Endothelial cell of umbilical vein (primary cell): ENCODE data around the gene ACAP1. TPM values are rescaled to one million over a fixed set of nuclear protein-coding genes. Genes with fewer than 3 reads are reported as not detected.

Experiments
- BruUV-seq: library from RNA; stranded (reverse); fragments of 400-500 nt; replicated peaks from 2 replicates; lab custom pipeline; 2021; lab: Mats Ljungman, UMichigan
- CTCF ChIA-PET: fragments of 300-600, 350-600 bp; sonication (Branson Sonifier 250); formaldehyde crosslinking; loops from one replicate; lab custom pipeline; 2021; ENCODE audit warnings: antibody characterized with exemption, inconsistent platforms; lab: Charles Lee
- POLR2A ChIA-PET: fragments of 300-600, 350-600 bp; sonication (Branson Sonifier 250); formaldehyde crosslinking; loops from one replicate; lab custom pipeline; 2021; ENCODE audit warnings: antibody characterized with exemption, inconsistent platforms; lab: Charles Lee
- DNase-seq: peaks from one replicate; pipeline ENCODE4 v3.0.0-alpha.2; 2011; ENCODE audit warnings: low read depth, low spot score
- FAIRE-seq: peaks from 2 replicates; lab custom pipeline; 2011; peaks lifted over from hg19 to GRCh38; lab: Jason Lieb, UNC
- H2AFZ ChIP-seq: 2 replicates; pipeline ENCODE4 v1.6.0; 2012; ENCODE audit warnings: low read depth, low read length, control low read depth, inconsistent platforms
- H3K27ac ChIP-seq: 2 replicates; pipeline ENCODE4 v1.5.1; 2011; ENCODE audit warnings: low read depth, mild to moderate bottlenecking, control low read depth, low read length, moderate library complexity; ENCODE audit not compliant: insufficient read depth
- H3K27me3 ChIP-seq, 2 experiments: 2 replicates each; pipeline versions ENCODE4 v1.6.0 to v1.6.1; 2011; ENCODE audit warnings: low read length in 2 of 2, mixed read lengths in 1 of 2; ENCODE audit not compliant: control insufficient read depth in 2 of 2, insufficient read depth in 2 of 2
- H3K36me3 ChIP-seq, 2 experiments: 2 replicates in 1 of 2; 3 replicates in 1 of 2; pipeline ENCODE4 v1.5.1; 2011; ENCODE audit warnings: low read length in 2 of 2, mild to moderate bottlenecking in 1 of 2, moderate library complexity in 1 of 2; ENCODE audit not compliant: control insufficient read depth in 2 of 2, insufficient read depth in 2 of 2; ENCODE audit errors: extremely low read depth in 1 of 2
- H3K4me1 ChIP-seq: 3 replicates; pipeline ENCODE4 v1.5.1; 2011; ENCODE audit warnings: mild to moderate bottlenecking, low read length; ENCODE audit not compliant: control insufficient read depth, insufficient read depth; ENCODE audit errors: extremely low read depth
- H3K4me2 ChIP-seq: 2 replicates; pipeline ENCODE4 v1.6.1; 2011; ENCODE audit warnings: low read length, control low read depth, mixed read lengths; ENCODE audit not compliant: insufficient read depth
- H3K4me3 ChIP-seq, 3 experiments: fragments of 200-600 bp in 1 of 3; sonication (generic), shearing (Covaris generic) in 1 of 3; replicated peaks in 1 of 3; 2 replicates each; pipeline ENCODE4 v1.5.1; 2011 to 2016; ENCODE audit warnings: control low read depth in 3 of 3, low read length in 3 of 3, mild to moderate bottlenecking in 2 of 3, inconsistent platforms in 1 of 3, low read depth in 1 of 3, moderate library complexity in 1 of 3; ENCODE audit not compliant: insufficient read depth in 1 of 3
- H3K79me2 ChIP-seq: 2 replicates; pipeline ENCODE4 v1.6.0; 2012; ENCODE audit warnings: low read length, inconsistent platforms; ENCODE audit not compliant: control insufficient read depth, insufficient read depth
- H3K9ac ChIP-seq: replicated peaks from 2 replicates; pipeline ENCODE3; 2011; ENCODE audit warnings: low read length, control low read depth; ENCODE audit not compliant: insufficient read depth; ENCODE audit errors: extremely low read depth
- H3K9me1 ChIP-seq: replicated peaks from 3 replicates; pipeline ENCODE4 v1.6.0; 2011; ENCODE audit warnings: mild to moderate bottlenecking, low read length; ENCODE audit not compliant: control insufficient read depth, insufficient read depth; ENCODE audit errors: extremely low read depth
- H3K9me3 ChIP-seq: replicated peaks from 2 replicates; pipeline ENCODE4 v1.5.1; 2012; ENCODE audit warnings: low read length, inconsistent platforms; ENCODE audit not compliant: control insufficient read depth, insufficient read depth
- H4K20me1 ChIP-seq: replicated peaks from 2 replicates; pipeline ENCODE3; 2011; ENCODE audit warnings: mild to moderate bottlenecking, low read length; ENCODE audit not compliant: control insufficient read depth, insufficient read depth; ENCODE audit errors: extremely low read depth
- EZH2 ChIP-seq: IDR thresholded peaks from 2 replicates; pipeline ENCODE4 v1.6.1; 2012; ENCODE audit warnings: borderline replicate concordance, low read depth, mild to moderate bottlenecking, moderate library complexity, low read length, inconsistent platforms; ENCODE audit not compliant: severe bottlenecking
- FOS ChIP-seq: IDR thresholded peaks from 2 replicates; pipeline ENCODE4 v1.6.1; 2011; ENCODE audit warnings: mild to moderate bottlenecking, low read length, moderate library complexity, borderline replicate concordance; ENCODE audit not compliant: insufficient read depth
- GATA2 ChIP-seq: IDR thresholded peaks from 2 replicates; pipeline ENCODE4 v1.7.0; 2011; ENCODE audit warnings: low read depth, mild to moderate bottlenecking, moderate library complexity, mixed read lengths, low read length; ENCODE audit not compliant: insufficient read length, insufficient read depth
- JUN ChIP-seq: IDR thresholded peaks from 2 replicates; pipeline ENCODE4 v1.6.1; 2011; ENCODE audit warnings: borderline replicate concordance, low read depth; ENCODE audit not compliant: insufficient read length, insufficient read depth
- MYC ChIP-seq: IDR thresholded peaks from one replicate; pipeline ENCODE4 v1.6.1; 2011; ENCODE audit warnings: mild to moderate bottlenecking, low read depth, low read length
- POLR2A ChIP-seq: IDR thresholded peaks from 2 replicates; pipeline ENCODE4 v1.6.1; 2012; ENCODE audit warnings: low read depth, mild to moderate bottlenecking, control low read depth, low read length
- POLR2AphosphoS5 ChIP-seq: IDR thresholded peaks from 2 replicates; pipeline ENCODE4 v1.6.1; 2012; ENCODE audit warnings: low read depth, mild to moderate bottlenecking, control low read depth, low read length, moderate library complexity; ENCODE audit not compliant: insufficient read depth
- dilution Hi-C: fragments of 300-500 bp; cut with MboI; formaldehyde crosslinking; loops from one replicate; pipeline ENCODE4 v1.15.0; 2019; ENCODE audit warnings: low sequenced_read_pairs; ENCODE audit not compliant: extremely low pct_ligation_motif_present
- intact Hi-C: fragments of 100-400 bp; cut with micrococcal nuclease; formaldehyde crosslinking; loops from one replicate; pipeline ENCODE4 v1.10.0; 2022
- polyA plus RNA-seq, 4 experiments: library from polyadenylated mRNA; depleted of rRNA in 3 of 4; stranded (reverse) in 3 of 4; unstranded in 1 of 4; fragments of >200 nt; gene quantifications; 2 replicates each; pipeline versions ENCODE4 v1.2.1 to v1.2.3, GENCODE V29; 2011 to 2012; ENCODE audit warnings: missing spikeins in 1 of 4
- total RNA-seq: library from RNA; stranded (reverse); gene quantifications from 2 replicates; pipeline ENCODE4 v1.2.3, GENCODE V29; 2021
- TF ChIP-seq, protein P1 (sequence below), 2 donors: IDR thresholded peaks; 1 replicate in 1 of 2; 2 replicates in 1 of 2; pipeline ENCODE4 v1.5.1; 2011; ENCODE audit warnings: low read length in 2 of 2, mild to moderate bottlenecking in 2 of 2, moderate library complexity in 2 of 2, control low read depth in 1 of 2, inconsistent platforms in 1 of 2, low read depth in 1 of 2; ENCODE audit not compliant: insufficient read depth in 1 of 2; ENCODE audit errors: extremely low read depth in 1 of 2
- TF ChIP-seq, protein P2 (sequence below): IDR thresholded peaks from 2 replicates; pipeline ENCODE4 v1.6.1; 2011; ENCODE audit not compliant: insufficient read depth, insufficient read length

Gene ACAP1
- total and polyA plus RNA-seq, 2 donors (not counting 3 experiments of a cell fraction or from before 2014, with no cell fraction given): 0.46 TPM; not detected in 1

DNA sequence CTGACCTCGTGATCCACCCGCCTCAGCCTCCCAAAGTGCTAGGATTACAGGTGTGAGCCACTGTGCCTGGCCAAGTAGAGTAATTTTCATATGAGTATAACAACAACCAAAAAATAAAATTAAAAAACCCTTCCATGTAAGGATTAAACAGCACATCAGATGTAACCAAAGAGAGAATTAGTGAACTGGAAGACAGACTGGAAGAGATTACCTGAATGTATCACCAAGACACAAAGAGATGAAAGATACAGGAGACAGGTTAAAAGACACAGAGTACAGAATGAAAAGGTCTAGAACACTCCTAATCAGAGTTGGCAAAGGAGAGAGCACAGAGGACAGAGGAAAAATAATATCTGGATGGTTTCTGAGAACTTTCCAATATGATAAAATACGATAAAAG is 42.8 kb downstream of the ACAP1 start:
- Histone ChIP-seq H3K4me2 (no peak overlapping the region), H3K27ac (no peak overlapping the region), H4K20me1 (no peaks in the 10 kb centered on the region), H3K9me1 (no peaks in the 10 kb centered on the region), H3K27me3 (peaks cover 25 to 33% of the 10 kb centered on the region in 2 experiments), H3K4me3 (no peak overlapping the region), H3K9ac (no peak overlapping the region), H3K9me3 (no peaks in the 10 kb centered on the region), H3K4me1 (no peaks in the 10 kb centered on the region), H3K36me3 (no peaks in the 10 kb centered on the region), H3K79me2 (no peaks in the 10 kb centered on the region), H2AFZ (no peak overlapping the region)
- BruUV-seq: no TSS peak
- ChIA-PET POLR2A (no interaction called here), CTCF (no interaction called here)
- dilution Hi-C loops (no loop called here), intact Hi-C loops (no loop called here)
- TF ChIP-seq, protein P1, sequence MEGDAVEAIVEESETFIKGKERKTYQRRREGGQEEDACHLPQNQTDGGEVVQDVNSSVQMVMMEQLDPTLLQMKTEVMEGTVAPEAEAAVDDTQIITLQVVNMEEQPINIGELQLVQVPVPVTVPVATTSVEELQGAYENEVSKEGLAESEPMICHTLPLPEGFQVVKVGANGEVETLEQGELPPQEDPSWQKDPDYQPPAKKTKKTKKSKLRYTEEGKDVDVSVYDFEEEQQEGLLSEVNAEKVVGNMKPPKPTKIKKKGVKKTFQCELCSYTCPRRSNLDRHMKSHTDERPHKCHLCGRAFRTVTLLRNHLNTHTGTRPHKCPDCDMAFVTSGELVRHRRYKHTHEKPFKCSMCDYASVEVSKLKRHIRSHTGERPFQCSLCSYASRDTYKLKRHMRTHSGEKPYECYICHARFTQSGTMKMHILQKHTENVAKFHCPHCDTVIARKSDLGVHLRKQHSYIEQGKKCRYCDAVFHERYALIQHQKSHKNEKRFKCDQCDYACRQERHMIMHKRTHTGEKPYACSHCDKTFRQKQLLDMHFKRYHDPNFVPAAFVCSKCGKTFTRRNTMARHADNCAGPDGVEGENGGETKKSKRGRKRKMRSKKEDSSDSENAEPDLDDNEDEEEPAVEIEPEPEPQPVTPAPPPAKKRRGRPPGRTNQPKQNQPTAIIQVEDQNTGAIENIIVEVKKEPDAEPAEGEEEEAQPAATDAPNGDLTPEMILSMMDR (IDR thresholded peaks at IDR 0.05; ENCODE audit: extremely low read depth in 1 of 2, insufficient read depth in 1 of 2, low read depth in 1 of 2, low read length in 2 of 2): no peak
- TF ChIP-seq EZH2 (no peak), GATA2 (no peak), POLR2A (no peak), JUN (no peak), FOS (no peak), MYC (no peak), POLR2AphosphoS5 (no peak)
- TF ChIP-seq, protein P2, sequence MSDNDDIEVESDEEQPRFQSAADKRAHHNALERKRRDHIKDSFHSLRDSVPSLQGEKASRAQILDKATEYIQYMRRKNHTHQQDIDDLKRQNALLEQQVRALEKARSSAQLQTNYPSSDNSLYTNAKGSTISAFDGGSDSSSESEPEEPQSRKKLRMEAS: no peak
- FAIRE-seq (no peak), DNase-seq (no peak)
